ENCODE data around the gene TMEM128. TPM values are rescaled to one million over a fixed set of nuclear protein-coding genes. Genes with fewer than 3 reads are reported as not detected.

The TMEM128 gene
- total and polyA plus RNA-seq, 2 of the 13 experiments (the other 11 are each of a cell fraction or from before 2014, with no cell fraction given) = 19.4 to 27.9 TPM

DNA sequence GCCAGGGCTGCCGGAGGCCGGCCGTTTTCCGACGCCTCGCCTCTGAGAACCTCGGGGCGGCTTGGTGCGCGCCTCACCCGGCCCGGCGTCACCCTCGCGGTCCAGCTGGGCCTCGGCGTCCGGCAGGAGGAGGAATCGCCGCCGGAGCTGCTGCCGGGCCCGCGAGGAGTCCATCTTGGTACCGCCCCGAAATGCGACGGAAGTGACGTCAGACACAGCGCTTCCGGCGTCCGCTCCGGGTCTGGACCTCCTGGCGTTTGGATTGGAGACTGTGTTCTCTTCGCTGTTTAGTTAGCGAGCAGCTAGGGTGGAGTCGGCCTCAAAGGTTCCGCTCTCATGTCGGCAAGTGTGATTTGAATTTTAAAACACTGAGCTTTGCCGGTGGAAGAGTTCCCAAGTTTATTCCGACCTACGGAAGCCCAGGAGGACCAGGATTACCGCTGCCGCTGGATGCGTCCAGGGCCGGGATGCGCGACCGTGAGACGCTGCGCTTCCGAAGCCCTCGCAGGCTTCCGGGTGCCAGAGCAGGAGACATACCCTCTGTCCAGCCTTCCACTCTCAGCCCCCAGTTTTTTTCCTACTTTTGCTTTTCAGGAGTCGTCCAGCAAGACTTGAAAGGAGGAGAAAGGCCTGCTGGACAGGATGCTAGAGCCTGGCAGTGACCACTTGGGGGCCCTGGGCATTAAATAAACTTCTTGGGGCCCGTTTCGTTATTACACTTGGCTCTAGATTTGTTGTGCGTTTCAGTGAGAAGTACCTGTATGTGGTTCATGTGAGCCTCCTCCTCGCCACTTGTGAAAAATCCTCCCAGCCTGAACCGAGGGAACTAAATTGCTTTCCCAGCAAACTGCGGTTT lies at the start of gene TMEM128 (continued):
- no peak for TF ChIP-seq SRSF4 (IDR thresholded peaks at IDR 0.05; ENCODE audit: low read depth, low read length, poor library complexity, severe bottlenecking)
- no peak for TF ChIP-seq ZBTB20 (CRISPR knock-in tag; IDR thresholded peaks at IDR 0.05; ENCODE audit: borderline replicate concordance, low read depth)
- TF ChIP-seq ZNF30 (CRISPR knock-in tag; IDR thresholded peaks at IDR 0.05) = 0 out of 2 replicates have a peak, but pooled peaks have one; percentile 68
- TF ChIP-seq STAG1 (CRISPR knock-in tag; IDR thresholded peaks at IDR 0.05) = no peak
- no peak; the same call in 1 of the 2 replicates for TF ChIP-seq ZNF777 (CRISPR knock-in tag; IDR thresholded peaks at IDR 0.05)
- TF ChIP-seq, protein P1, sequence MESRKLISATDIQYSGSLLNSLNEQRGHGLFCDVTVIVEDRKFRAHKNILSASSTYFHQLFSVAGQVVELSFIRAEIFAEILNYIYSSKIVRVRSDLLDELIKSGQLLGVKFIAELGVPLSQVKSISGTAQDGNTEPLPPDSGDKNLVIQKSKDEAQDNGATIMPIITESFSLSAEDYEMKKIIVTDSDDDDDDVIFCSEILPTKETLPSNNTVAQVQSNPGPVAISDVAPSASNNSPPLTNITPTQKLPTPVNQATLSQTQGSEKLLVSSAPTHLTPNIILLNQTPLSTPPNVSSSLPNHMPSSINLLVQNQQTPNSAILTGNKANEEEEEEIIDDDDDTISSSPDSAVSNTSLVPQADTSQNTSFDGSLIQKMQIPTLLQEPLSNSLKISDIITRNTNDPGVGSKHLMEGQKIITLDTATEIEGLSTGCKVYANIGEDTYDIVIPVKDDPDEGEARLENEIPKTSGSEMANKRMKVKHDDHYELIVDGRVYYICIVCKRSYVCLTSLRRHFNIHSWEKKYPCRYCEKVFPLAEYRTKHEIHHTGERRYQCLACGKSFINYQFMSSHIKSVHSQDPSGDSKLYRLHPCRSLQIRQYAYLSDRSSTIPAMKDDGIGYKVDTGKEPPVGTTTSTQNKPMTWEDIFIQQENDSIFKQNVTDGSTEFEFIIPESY (CRISPR knock-in tag; IDR thresholded peaks at IDR 0.05) = peak; percentile 47; the same call in 1 of the 2 replicates
- TF ChIP-seq MTA1 (CRISPR knock-in tag; IDR thresholded peaks at IDR 0.05; ENCODE audit: borderline replicate concordance) = no peak
- TF ChIP-seq, protein P2, sequence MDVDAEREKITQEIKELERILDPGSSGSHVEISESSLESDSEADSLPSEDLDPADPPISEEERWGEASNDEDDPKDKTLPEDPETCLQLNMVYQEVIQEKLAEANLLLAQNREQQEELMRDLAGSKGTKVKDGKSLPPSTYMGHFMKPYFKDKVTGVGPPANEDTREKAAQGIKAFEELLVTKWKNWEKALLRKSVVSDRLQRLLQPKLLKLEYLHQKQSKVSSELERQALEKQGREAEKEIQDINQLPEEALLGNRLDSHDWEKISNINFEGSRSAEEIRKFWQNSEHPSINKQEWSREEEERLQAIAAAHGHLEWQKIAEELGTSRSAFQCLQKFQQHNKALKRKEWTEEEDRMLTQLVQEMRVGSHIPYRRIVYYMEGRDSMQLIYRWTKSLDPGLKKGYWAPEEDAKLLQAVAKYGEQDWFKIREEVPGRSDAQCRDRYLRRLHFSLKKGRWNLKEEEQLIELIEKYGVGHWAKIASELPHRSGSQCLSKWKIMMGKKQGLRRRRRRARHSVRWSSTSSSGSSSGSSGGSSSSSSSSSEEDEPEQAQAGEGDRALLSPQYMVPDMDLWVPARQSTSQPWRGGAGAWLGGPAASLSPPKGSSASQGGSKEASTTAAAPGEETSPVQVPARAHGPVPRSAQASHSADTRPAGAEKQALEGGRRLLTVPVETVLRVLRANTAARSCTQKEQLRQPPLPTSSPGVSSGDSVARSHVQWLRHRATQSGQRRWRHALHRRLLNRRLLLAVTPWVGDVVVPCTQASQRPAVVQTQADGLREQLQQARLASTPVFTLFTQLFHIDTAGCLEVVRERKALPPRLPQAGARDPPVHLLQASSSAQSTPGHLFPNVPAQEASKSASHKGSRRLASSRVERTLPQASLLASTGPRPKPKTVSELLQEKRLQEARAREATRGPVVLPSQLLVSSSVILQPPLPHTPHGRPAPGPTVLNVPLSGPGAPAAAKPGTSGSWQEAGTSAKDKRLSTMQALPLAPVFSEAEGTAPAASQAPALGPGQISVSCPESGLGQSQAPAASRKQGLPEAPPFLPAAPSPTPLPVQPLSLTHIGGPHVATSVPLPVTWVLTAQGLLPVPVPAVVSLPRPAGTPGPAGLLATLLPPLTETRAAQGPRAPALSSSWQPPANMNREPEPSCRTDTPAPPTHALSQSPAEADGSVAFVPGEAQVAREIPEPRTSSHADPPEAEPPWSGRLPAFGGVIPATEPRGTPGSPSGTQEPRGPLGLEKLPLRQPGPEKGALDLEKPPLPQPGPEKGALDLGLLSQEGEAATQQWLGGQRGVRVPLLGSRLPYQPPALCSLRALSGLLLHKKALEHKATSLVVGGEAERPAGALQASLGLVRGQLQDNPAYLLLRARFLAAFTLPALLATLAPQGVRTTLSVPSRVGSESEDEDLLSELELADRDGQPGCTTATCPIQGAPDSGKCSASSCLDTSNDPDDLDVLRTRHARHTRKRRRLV (CRISPR knock-in tag; IDR thresholded peaks at IDR 0.05) = peak; percentile 63; the same call in 1 of the 2 replicates
- TF ChIP-seq ZNF337 (CRISPR knock-in tag; IDR thresholded peaks at IDR 0.05; ENCODE audit: borderline replicate concordance, low read depth) = no peak
- TF ChIP-seq, protein P3, sequence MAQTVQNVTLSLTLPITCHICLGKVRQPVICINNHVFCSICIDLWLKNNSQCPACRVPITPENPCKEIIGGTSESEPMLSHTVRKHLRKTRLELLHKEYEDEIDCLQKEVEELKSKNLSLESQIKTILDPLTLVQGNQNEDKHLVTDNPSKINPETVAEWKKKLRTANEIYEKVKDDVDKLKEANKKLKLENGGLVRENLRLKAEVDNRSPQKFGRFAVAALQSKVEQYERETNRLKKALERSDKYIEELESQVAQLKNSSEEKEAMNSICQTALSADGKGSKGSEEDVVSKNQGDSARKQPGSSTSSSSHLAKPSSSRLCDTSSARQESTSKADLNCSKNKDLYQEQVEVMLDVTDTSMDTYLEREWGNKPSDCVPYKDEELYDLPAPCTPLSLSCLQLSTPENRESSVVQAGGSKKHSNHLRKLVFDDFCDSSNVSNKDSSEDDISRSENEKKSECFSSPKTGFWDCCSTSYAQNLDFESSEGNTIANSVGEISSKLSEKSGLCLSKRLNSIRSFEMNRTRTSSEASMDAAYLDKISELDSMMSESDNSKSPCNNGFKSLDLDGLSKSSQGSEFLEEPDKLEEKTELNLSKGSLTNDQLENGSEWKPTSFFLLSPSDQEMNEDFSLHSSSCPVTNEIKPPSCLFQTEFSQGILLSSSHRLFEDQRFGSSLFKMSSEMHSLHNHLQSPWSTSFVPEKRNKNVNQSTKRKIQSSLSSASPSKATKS (CRISPR knock-in tag; IDR thresholded peaks at IDR 0.05) = no peak
- TF ChIP-seq THAP11 (CRISPR knock-in tag; IDR thresholded peaks at IDR 0.05) = peak; percentile 91
- TF ChIP-seq ISX (CRISPR knock-in tag; conservative IDR thresholded peaks at IDR 0.05) = no peak
- TF ChIP-seq, protein P4, sequence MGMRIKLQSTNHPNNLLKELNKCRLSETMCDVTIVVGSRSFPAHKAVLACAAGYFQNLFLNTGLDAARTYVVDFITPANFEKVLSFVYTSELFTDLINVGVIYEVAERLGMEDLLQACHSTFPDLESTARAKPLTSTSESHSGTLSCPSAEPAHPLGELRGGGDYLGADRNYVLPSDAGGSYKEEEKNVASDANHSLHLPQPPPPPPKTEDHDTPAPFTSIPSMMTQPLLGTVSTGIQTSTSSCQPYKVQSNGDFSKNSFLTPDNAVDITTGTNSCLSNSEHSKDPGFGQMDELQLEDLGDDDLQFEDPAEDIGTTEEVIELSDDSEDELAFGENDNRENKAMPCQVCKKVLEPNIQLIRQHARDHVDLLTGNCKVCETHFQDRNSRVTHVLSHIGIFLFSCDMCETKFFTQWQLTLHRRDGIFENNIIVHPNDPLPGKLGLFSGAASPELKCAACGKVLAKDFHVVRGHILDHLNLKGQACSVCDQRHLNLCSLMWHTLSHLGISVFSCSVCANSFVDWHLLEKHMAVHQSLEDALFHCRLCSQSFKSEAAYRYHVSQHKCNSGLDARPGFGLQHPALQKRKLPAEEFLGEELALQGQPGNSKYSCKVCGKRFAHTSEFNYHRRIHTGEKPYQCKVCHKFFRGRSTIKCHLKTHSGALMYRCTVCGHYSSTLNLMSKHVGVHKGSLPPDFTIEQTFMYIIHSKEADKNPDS (CRISPR knock-in tag; IDR thresholded peaks at IDR 0.05) = 0 out of 2 replicates have a peak, but pooled peaks have one; percentile 23
- peak; percentile 95 for TF ChIP-seq ZFY (CRISPR knock-in tag; IDR thresholded peaks at IDR 0.05)
- 0 out of 2 replicates have a peak, but pooled peaks have one; percentile 72 for TF ChIP-seq ZSCAN29 (CRISPR knock-in tag; conservative IDR thresholded peaks at IDR 0.05)
- TF ChIP-seq PHF8 (CRISPR knock-in tag; IDR thresholded peaks at IDR 0.05) = peak; percentile 98
- TF ChIP-seq REL (CRISPR knock-in tag; conservative IDR thresholded peaks at IDR 0.05) = no peak; the same call in 1 of the 2 replicates

Data from HepG2 (cell line).